Activated CD4-positive, alpha-beta T cell treated with anti-CD3 and anti-CD28 coated beads, Interleukin-2, amount 10 ng/mL, durations not matched to agents 7 days and 5 days (primary cell): Measurements from ENCODE around the gene LPCAT1. TPM values are rescaled to one million over a fixed set of nuclear protein-coding genes. Genes with fewer than 3 reads are reported as not detected.
A peak's percentile ranks its signal among the peaks of the same experiment; 100 is the strongest.

Experiments used
- CTCF ChIA-PET: fragments of 350-600 bp; sonication (Branson Sonifier 250); formaldehyde crosslinking; loops from one replicate; lab custom pipeline; 2021; ENCODE audit warnings: antibody characterized with exemption; lab: Charles Lee
- POLR2A ChIA-PET: fragments of 350-600 bp; sonication (Branson Sonifier 250); formaldehyde crosslinking; loops from one replicate; lab custom pipeline; 2021; ENCODE audit warnings: antibody characterized with exemption; lab: Charles Lee
- DNase-seq: peaks from one replicate; pipeline ENCODE4 v3.0.0-alpha.2; 2020
- H3K27ac Mint-ChIP-seq: one replicate; pipeline ENCODE4 v1.8.0; 2021; ENCODE audit warnings: mild to moderate bottlenecking, moderate library complexity, mixed read lengths
- H3K27me3 Mint-ChIP-seq: one replicate; pipeline ENCODE4 v1.8.0; 2021; ENCODE audit warnings: mixed read lengths
- H3K36me3 Mint-ChIP-seq: one replicate; pipeline ENCODE4 v1.8.0; 2021; ENCODE audit warnings: low read depth, mixed read lengths
- H3K4me1 Mint-ChIP-seq: one replicate; pipeline ENCODE4 v1.8.0; 2021; ENCODE audit warnings: mixed read lengths
- H3K4me3 Mint-ChIP-seq: one replicate; pipeline ENCODE4 v1.8.0; 2021; ENCODE audit warnings: mild to moderate bottlenecking, moderate library complexity, mixed read lengths
- H3K9me3 Mint-ChIP-seq: one replicate; pipeline ENCODE4 v1.8.0; 2021; ENCODE audit warnings: mixed read lengths
- total RNA-seq, 2 experiments: library from RNA; stranded (reverse); gene quantifications; one replicate each; pipeline ENCODE4 v1.2.3, GENCODE V29; 2021

The LPCAT1 gene
- total RNA-seq, 2 experiments from 2014 or later = 69.5 to 77.0 TPM

- Mint-ChIP-seq H3K27ac (no peak overlapping the region), H3K36me3 (peaks cover 9% of the 10 kb centered on the region), H3K4me3 (no peak overlapping the region), H3K27me3 (no peaks in the 10 kb centered on the region), H3K4me1 (peaks cover 18% of the 10 kb centered on the region), H3K9me3 (no peaks in the 10 kb centered on the region)
- ChIA-PET CTCF (no interaction called here), POLR2A (no interaction called here)
- DNase-seq = no peak
These were observed 19.6 kb downstream of the LPCAT1 start for GRCh38 chr5:1504069-1504595.

- H3K27me3 Mint-ChIP-seq = no peaks in the 10 kb centered on the region
- peaks cover 12% of the 10 kb centered on the region for H3K36me3 Mint-ChIP-seq
- DNase-seq = no peak
- no peaks in the 10 kb centered on the region for H3K9me3 Mint-ChIP-seq
- ChIA-PET POLR2A (no interaction called here), CTCF (interaction anchor here (0.9 kb wide), 1 partner anchor 12 kb away, joined by 3 read pairs; no protein-coding TSS in a partner anchor)
- peak overlapping the region; percentile 46 for H3K27ac Mint-ChIP-seq
- peaks cover 18% of the 10 kb centered on the region for H3K4me1 Mint-ChIP-seq
- no peak overlapping the region for H3K4me3 Mint-ChIP-seq
These were observed 20.3 kb downstream of the LPCAT1 start for GRCh38 chr5:1503241-1504068.

GRCh38 chr5:1502737-1503120 is 21.0 kb downstream of the LPCAT1 start:
- no peaks in the 10 kb centered on the region for H3K9me3 Mint-ChIP-seq
- no peak for DNase-seq
- no peak overlapping the region for H3K27ac Mint-ChIP-seq
- POLR2A ChIA-PET = no interaction called here
- no peak overlapping the region for H3K4me3 Mint-ChIP-seq
- peaks cover 15% of the 10 kb centered on the region for H3K36me3 Mint-ChIP-seq
- no peaks in the 10 kb centered on the region for H3K27me3 Mint-ChIP-seq
- CTCF ChIA-PET = interaction anchor here (0.9 kb wide), 1 partner anchor 11 kb away, joined by 3 read pairs; no protein-coding TSS in a partner anchor
- peaks cover 19% of the 10 kb centered on the region for H3K4me1 Mint-ChIP-seq

- ChIA-PET POLR2A (no interaction called here), CTCF (interaction anchor here (0.9 kb wide), 1 partner anchor 10 kb away, joined by 3 read pairs; no protein-coding TSS in a partner anchor)
- DNase-seq = peak; percentile 42
These were observed 21.6 kb downstream of the LPCAT1 start for GRCh38 chr5:1502046-1502736.

GRCh38 chr5:1501372-1502045 is 22.3 kb downstream of the LPCAT1 start:
- Mint-ChIP-seq H3K9me3 (no peaks in the 10 kb centered on the region), H3K36me3 (peaks cover 15% of the 10 kb centered on the region), H3K27ac (no peak overlapping the region), H3K27me3 (no peaks in the 10 kb centered on the region), H3K4me1 (peaks cover 19% of the 10 kb centered on the region), H3K4me3 (no peak overlapping the region)
- ChIA-PET POLR2A (no interaction called here), CTCF (no interaction called here)
- DNase-seq = no peak

More at GRCh38 chr5:1502046-1502736, 21.6 kb downstream of the LPCAT1 start:
- Mint-ChIP-seq H3K27me3 (no peaks in the 10 kb centered on the region), H3K4me1 (peaks cover 19% of the 10 kb centered on the region), H3K4me3 (no peak overlapping the region), H3K36me3 (peaks cover 15% of the 10 kb centered on the region), H3K27ac (no peak overlapping the region), H3K9me3 (no peaks in the 10 kb centered on the region)

- Mint-ChIP-seq H3K27ac (no peak overlapping the region), H3K36me3 (peaks cover 17% of the 10 kb centered on the region), H3K4me3 (no peak overlapping the region), H3K4me1 (peaks cover 25% of the 10 kb centered on the region), H3K27me3 (no peaks in the 10 kb centered on the region), H3K9me3 (no peaks in the 10 kb centered on the region)
- CTCF ChIA-PET = no interaction called here
- no peak for DNase-seq
- POLR2A ChIA-PET = no interaction called here
These were observed 23.2 kb downstream of the LPCAT1 start for GRCh38 chr5:1500411-1501091.

- ChIA-PET CTCF (no interaction called here), POLR2A (no interaction called here)
- Mint-ChIP-seq H3K4me3 (no peak overlapping the region), H3K27me3 (no peaks in the 10 kb centered on the region), H3K9me3 (no peaks in the 10 kb centered on the region), H3K27ac (no peak overlapping the region), H3K36me3 (peaks cover 18% of the 10 kb centered on the region), H3K4me1 (peaks cover 32% of the 10 kb centered on the region)
- no peak for DNase-seq
These were observed 23.9 kb downstream of the LPCAT1 start for GRCh38 chr5:1499851-1500250.

- peaks cover 23% of the 10 kb centered on the region for H3K36me3 Mint-ChIP-seq
- CTCF ChIA-PET = no interaction called here
- H3K27me3 Mint-ChIP-seq = no peaks in the 10 kb centered on the region
- no peak overlapping the region for H3K4me3 Mint-ChIP-seq
- no peaks in the 10 kb centered on the region for H3K9me3 Mint-ChIP-seq
- peaks cover 32% of the 10 kb centered on the region for H3K4me1 Mint-ChIP-seq
- no peak overlapping the region for H3K27ac Mint-ChIP-seq
- no peak for DNase-seq
- POLR2A ChIA-PET = no interaction called here
These were observed 24.9 kb downstream of the LPCAT1 start for GRCh38 chr5:1498623-1499416.

GRCh38 chr5:1497795-1498622 is 25.8 kb downstream of the LPCAT1 start:
- no peak overlapping the region for H3K4me3 Mint-ChIP-seq
- ChIA-PET CTCF (no interaction called here), POLR2A (no interaction called here)
- H3K36me3 Mint-ChIP-seq = peaks cover 20% of the 10 kb centered on the region
- H3K27ac Mint-ChIP-seq = no peak overlapping the region
- no peak for DNase-seq
- H3K9me3 Mint-ChIP-seq = no peaks in the 10 kb centered on the region
- H3K27me3 Mint-ChIP-seq = no peaks in the 10 kb centered on the region
- peaks cover 32% of the 10 kb centered on the region for H3K4me1 Mint-ChIP-seq

- peaks cover 37% of the 10 kb centered on the region for H3K4me1 Mint-ChIP-seq
These were observed 26.4 kb downstream of the LPCAT1 start for GRCh38 chr5:1497242-1497777.

GRCh38 chr5:1495525-1495897 is 28.2 kb downstream of the LPCAT1 start:
- Mint-ChIP-seq H3K36me3 (peaks cover 41% of the 10 kb centered on the region), H3K4me1 (peaks cover 48% of the 10 kb centered on the region), H3K27ac (peak overlapping the region; percentile 87), H3K4me3 (peak overlapping the region; percentile 55), H3K27me3 (no peaks in the 10 kb centered on the region), H3K9me3 (no peaks in the 10 kb centered on the region)
- POLR2A ChIA-PET = no interaction called here
- no peak for DNase-seq
- CTCF ChIA-PET = no interaction called here

More at GRCh38 chr5:1497242-1497777, 26.4 kb downstream of the LPCAT1 start:
- no peak for DNase-seq
- H3K36me3 Mint-ChIP-seq = peaks cover 25% of the 10 kb centered on the region
- H3K27ac Mint-ChIP-seq = peak overlapping the region; percentile 74
- H3K4me3 Mint-ChIP-seq = no peak overlapping the region
- no peaks in the 10 kb centered on the region for H3K27me3 Mint-ChIP-seq
- H3K9me3 Mint-ChIP-seq = no peaks in the 10 kb centered on the region
- CTCF ChIA-PET = interaction anchor here (1.4 kb wide), 1 partner anchor 15 kb away, joined by 3 read pairs; no protein-coding TSS in a partner anchor
- POLR2A ChIA-PET = interaction anchor here (0.5 kb wide), 1 partner anchor 11 kb away, joined by 3 read pairs; no protein-coding TSS in a partner anchor
